Measurements from ENCODE around the gene RAMP2. TPM values are rescaled to one million over a fixed set of nuclear protein-coding genes. Genes with fewer than 3 reads are reported as not detected.

Gene RAMP2
- polyA plus RNA-seq, 1 donor = 45.9 TPM

GRCh38 chr17:42779936-42780850 lies 19.2 kb downstream of the RAMP2 start, which contains the start of gene WNK4:
WNK4 (plus strand) TSS chr17:42780610; CDS start chr17:42780699, 89 bp downstream.
- Histone ChIP-seq H3K36me3 (ENCODE audit: control insufficient read depth, insufficient read depth, low read length) (peaks cover 40% of the 10 kb centered on the region), H3K4me1 (ENCODE audit: control insufficient read depth, insufficient read depth, low read length) (peaks cover 22% of the 10 kb centered on the region), H3K27me3 (ENCODE audit: control insufficient read depth, insufficient read depth, low read length) (peaks cover 44% of the 10 kb centered on the region), H3K9me3 (ENCODE audit: control insufficient read depth, low read depth, low read length) (no peaks in the 10 kb centered on the region), H3K27ac (ENCODE audit: low read length) (peak within 1 kb of the TSS; percentile 74), H3K4me3 (ENCODE audit: low read length) (peak within 1 kb of the TSS; percentile 68)
- DNase-seq = peak; percentile 71 to 91
- WGBS (ENCODE audit: insufficient coverage, low lambda C conversion rate) = no CpG with 5 or more reads among the region's 65 CpGs

GRCh38 chr17:42780851-42781638 lies 20.0 kb downstream of the RAMP2 start:
- H3K27me3 ChIP-seq (ENCODE audit: control insufficient read depth, insufficient read depth, low read length) = peaks cover 53% of the 10 kb centered on the region
- H3K36me3 ChIP-seq (ENCODE audit: control insufficient read depth, insufficient read depth, low read length) = peaks cover 31% of the 10 kb centered on the region
- H3K4me3 ChIP-seq (ENCODE audit: low read length) = peak overlapping the region; percentile 68
- no CpG with 5 or more reads among the region's 39 CpGs for WGBS (ENCODE audit: insufficient coverage, low lambda C conversion rate)
- H3K4me1 ChIP-seq (ENCODE audit: control insufficient read depth, insufficient read depth, low read length) = peaks cover 22% of the 10 kb centered on the region
- H3K27ac ChIP-seq (ENCODE audit: low read length) = peak overlapping the region; percentile 50
- H3K9me3 ChIP-seq (ENCODE audit: control insufficient read depth, low read depth, low read length) = no peaks in the 10 kb centered on the region
- DNase-seq = no peak

GRCh38 chr17:42781639-42782165 lies 20.7 kb downstream of the RAMP2 start:
- H3K36me3 ChIP-seq (ENCODE audit: control insufficient read depth, insufficient read depth, low read length) = peaks cover 26% of the 10 kb centered on the region
- no peak for DNase-seq
- H3K27ac ChIP-seq (ENCODE audit: low read length) = no peak overlapping the region
- H3K4me1 ChIP-seq (ENCODE audit: control insufficient read depth, insufficient read depth, low read length) = peaks cover 22% of the 10 kb centered on the region
- peaks cover 53% of the 10 kb centered on the region for H3K27me3 ChIP-seq (ENCODE audit: control insufficient read depth, insufficient read depth, low read length)
- WGBS (ENCODE audit: insufficient coverage, low lambda C conversion rate) = no CpG with 5 or more reads among the region's 10 CpGs
- peak overlapping the region; percentile 68 for H3K4me3 ChIP-seq (ENCODE audit: low read length)
- H3K9me3 ChIP-seq (ENCODE audit: control insufficient read depth, low read depth, low read length) = no peaks in the 10 kb centered on the region

- H3K4me1 ChIP-seq (ENCODE audit: control insufficient read depth, insufficient read depth, low read length) = peaks cover 22% of the 10 kb centered on the region
- peaks cover 25% of the 10 kb centered on the region for H3K36me3 ChIP-seq (ENCODE audit: control insufficient read depth, insufficient read depth, low read length)
- peak overlapping the region; percentile 68 for H3K4me3 ChIP-seq (ENCODE audit: low read length)
- H3K27me3 ChIP-seq (ENCODE audit: control insufficient read depth, insufficient read depth, low read length) = peaks cover 53% of the 10 kb centered on the region
- no peak for DNase-seq
- H3K9me3 ChIP-seq (ENCODE audit: control insufficient read depth, low read depth, low read length) = no peaks in the 10 kb centered on the region
- H3K27ac ChIP-seq (ENCODE audit: low read length) = no peak overlapping the region
- whole genome bisulfite sequencing (ENCODE audit: insufficient coverage, low lambda C conversion rate) = no CpG with 5 or more reads among the region's 29 CpGs
Observed at GRCh38 chr17:42782166-42783061, 21.4 kb downstream of the RAMP2 start.

- no peaks in the 10 kb centered on the region for H3K9me3 ChIP-seq (ENCODE audit: control insufficient read depth, low read depth, low read length)
- peaks cover 56% of the 10 kb centered on the region for H3K27me3 ChIP-seq (ENCODE audit: control insufficient read depth, insufficient read depth, low read length)
- DNase-seq = no peak
- no peak overlapping the region for H3K27ac ChIP-seq (ENCODE audit: low read length)
- H3K4me3 ChIP-seq (ENCODE audit: low read length) = no peak overlapping the region
- 56% methylated on average over 3 of the region's 9 CpGs for WGBS (ENCODE audit: insufficient coverage, low lambda C conversion rate)
- H3K36me3 ChIP-seq (ENCODE audit: control insufficient read depth, insufficient read depth, low read length) = peaks cover 22% of the 10 kb centered on the region
- H3K4me1 ChIP-seq (ENCODE audit: control insufficient read depth, insufficient read depth, low read length) = peaks cover 22% of the 10 kb centered on the region
Observed at GRCh38 chr17:42783062-42783790, 22.2 kb downstream of the RAMP2 start.

- WGBS (ENCODE audit: insufficient coverage, low lambda C conversion rate) = no CpG with 5 or more reads among the region's 22 CpGs
- H3K36me3 ChIP-seq (ENCODE audit: control insufficient read depth, insufficient read depth, low read length) = peaks cover 17% of the 10 kb centered on the region
Observed at GRCh38 chr17:42783791-42784138, 22.7 kb downstream of the RAMP2 start.

GRCh38 chr17:42784409-42784808 lies 23.4 kb downstream of the RAMP2 start:
- Histone ChIP-seq H3K4me3 (ENCODE audit: low read length) (no peak overlapping the region), H3K9me3 (ENCODE audit: control insufficient read depth, low read depth, low read length) (no peaks in the 10 kb centered on the region), H3K4me1 (ENCODE audit: control insufficient read depth, insufficient read depth, low read length) (peaks cover 15% of the 10 kb centered on the region), H3K27me3 (ENCODE audit: control insufficient read depth, insufficient read depth, low read length) (peaks cover 56% of the 10 kb centered on the region), H3K27ac (ENCODE audit: low read length) (no peak overlapping the region), H3K36me3 (ENCODE audit: control insufficient read depth, insufficient read depth, low read length) (peaks cover 15% of the 10 kb centered on the region)
- DNase-seq = no peak
- no CpG with 5 or more reads among the region's 25 CpGs for WGBS (ENCODE audit: insufficient coverage, low lambda C conversion rate)

More at GRCh38 chr17:42783791-42784138, 22.7 kb downstream of the RAMP2 start:
- Histone ChIP-seq H3K9me3 (ENCODE audit: control insufficient read depth, low read depth, low read length) (no peaks in the 10 kb centered on the region), H3K27me3 (ENCODE audit: control insufficient read depth, insufficient read depth, low read length) (peaks cover 56% of the 10 kb centered on the region), H3K4me1 (ENCODE audit: control insufficient read depth, insufficient read depth, low read length) (peaks cover 18% of the 10 kb centered on the region), H3K4me3 (ENCODE audit: low read length) (no peak overlapping the region), H3K27ac (ENCODE audit: low read length) (no peak overlapping the region)
- DNase-seq = no peak

- H3K27me3 ChIP-seq (ENCODE audit: control insufficient read depth, insufficient read depth, low read length) = peaks cover 56% of the 10 kb centered on the region
- no peaks in the 10 kb centered on the region for H3K9me3 ChIP-seq (ENCODE audit: control insufficient read depth, low read depth, low read length)
- no peak overlapping the region for H3K4me3 ChIP-seq (ENCODE audit: low read length)
- H3K36me3 ChIP-seq (ENCODE audit: control insufficient read depth, insufficient read depth, low read length) = peaks cover 15% of the 10 kb centered on the region
- H3K27ac ChIP-seq (ENCODE audit: low read length) = no peak overlapping the region
- H3K4me1 ChIP-seq (ENCODE audit: control insufficient read depth, insufficient read depth, low read length) = peaks cover 11% of the 10 kb centered on the region
- WGBS (ENCODE audit: insufficient coverage, low lambda C conversion rate) = no CpG with 5 or more reads among the region's 52 CpGs
- DNase-seq = no peak
Observed at GRCh38 chr17:42784811-42785592, 24.0 kb downstream of the RAMP2 start.

GRCh38 chr17:42787266-42787665 lies 26.2 kb downstream of the RAMP2 start:
- Histone ChIP-seq H3K36me3 (ENCODE audit: control insufficient read depth, insufficient read depth, low read length) (peaks cover 15% of the 10 kb centered on the region), H3K27me3 (ENCODE audit: control insufficient read depth, insufficient read depth, low read length) (peaks cover 40% of the 10 kb centered on the region), H3K27ac (ENCODE audit: low read length) (no peak overlapping the region), H3K4me1 (ENCODE audit: control insufficient read depth, insufficient read depth, low read length) (peaks cover 5% of the 10 kb centered on the region), H3K9me3 (ENCODE audit: control insufficient read depth, low read depth, low read length) (no peaks in the 10 kb centered on the region), H3K4me3 (ENCODE audit: low read length) (no peak overlapping the region)
- no peak for DNase-seq
- WGBS (ENCODE audit: insufficient coverage, low lambda C conversion rate) = no CpG with 5 or more reads among the region's 11 CpGs
